ENCODE measurements around the gene RHOBTB1.

Gene RHOBTB1

DNA sequence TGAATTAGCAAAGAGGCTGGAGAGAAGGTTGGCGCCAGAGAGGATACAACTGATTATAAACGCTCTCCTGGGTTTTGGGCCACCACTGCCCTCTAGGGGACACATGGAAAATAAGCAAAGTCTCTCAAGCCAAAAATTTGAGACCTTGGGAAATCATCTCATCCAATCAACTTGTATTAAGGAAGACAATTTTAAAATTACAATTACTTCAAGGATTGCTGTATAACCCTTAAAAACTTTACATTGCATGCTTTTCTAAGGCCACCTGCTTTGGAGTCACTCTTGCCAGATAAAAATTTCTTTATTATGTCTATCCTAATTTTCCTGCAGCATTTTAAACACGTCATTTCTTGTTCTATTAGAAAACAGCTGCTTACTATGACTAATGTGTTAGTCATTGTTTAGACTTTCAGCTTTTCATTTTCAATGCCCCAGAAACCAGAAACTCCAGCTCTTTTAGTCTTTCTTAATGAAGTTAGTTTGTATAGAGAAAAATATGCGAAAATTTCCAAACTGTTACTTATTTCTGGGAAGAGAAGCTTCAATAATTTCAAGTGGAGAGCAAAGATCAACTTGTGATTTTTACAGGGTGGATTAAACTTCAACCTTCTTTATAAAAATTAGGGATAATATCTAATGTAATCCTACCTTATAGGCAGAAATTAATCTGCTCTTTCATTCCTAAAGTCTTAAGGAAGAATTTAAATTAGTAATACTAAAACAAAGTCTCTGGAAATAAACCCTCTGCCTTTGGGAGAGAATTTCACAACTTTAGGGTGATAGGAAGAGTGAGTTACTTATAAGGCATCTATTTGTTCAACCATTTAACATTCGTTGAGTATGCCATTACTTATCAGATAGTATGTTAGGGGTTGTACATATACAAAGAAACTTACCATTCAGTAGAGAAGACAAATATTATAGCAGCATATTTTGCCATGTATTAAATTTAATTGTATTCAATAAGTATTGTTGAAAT is 20.6 kb upstream of the RHOBTB1 start:
- no peak for DNase-seq

- no peak for DNase-seq
Observed at GRCh38 chr10:60963441-60964256, 19.7 kb upstream of the RHOBTB1 start.

DNA sequence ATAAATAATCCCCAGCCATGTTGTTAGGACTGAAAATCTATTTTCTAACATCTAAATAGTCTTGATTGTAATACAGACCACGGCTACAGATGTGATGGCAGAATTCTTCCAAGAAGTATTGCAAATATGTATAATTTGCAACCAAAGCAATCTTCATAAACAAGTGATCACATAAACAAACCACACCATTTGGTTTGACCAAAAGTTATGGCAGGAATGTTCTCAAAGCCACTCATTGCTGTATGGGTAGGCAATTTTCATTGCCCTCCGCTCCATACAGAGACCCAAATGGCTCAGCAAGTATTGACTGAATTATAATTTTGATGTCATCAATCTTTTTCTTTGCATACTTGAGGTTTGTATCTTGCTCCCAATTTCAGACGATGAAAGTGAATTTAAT is 19.0 kb upstream of the RHOBTB1 start:
- no peak for DNase-seq

GRCh38 chr10:60960913-60961312 is 16.9 kb upstream of the RHOBTB1 start:
- DNase-seq: no peak

GRCh38 chr10:60960031-60960430 is 16.0 kb upstream of the RHOBTB1 start:
- DNase-seq: no peak

DNA sequence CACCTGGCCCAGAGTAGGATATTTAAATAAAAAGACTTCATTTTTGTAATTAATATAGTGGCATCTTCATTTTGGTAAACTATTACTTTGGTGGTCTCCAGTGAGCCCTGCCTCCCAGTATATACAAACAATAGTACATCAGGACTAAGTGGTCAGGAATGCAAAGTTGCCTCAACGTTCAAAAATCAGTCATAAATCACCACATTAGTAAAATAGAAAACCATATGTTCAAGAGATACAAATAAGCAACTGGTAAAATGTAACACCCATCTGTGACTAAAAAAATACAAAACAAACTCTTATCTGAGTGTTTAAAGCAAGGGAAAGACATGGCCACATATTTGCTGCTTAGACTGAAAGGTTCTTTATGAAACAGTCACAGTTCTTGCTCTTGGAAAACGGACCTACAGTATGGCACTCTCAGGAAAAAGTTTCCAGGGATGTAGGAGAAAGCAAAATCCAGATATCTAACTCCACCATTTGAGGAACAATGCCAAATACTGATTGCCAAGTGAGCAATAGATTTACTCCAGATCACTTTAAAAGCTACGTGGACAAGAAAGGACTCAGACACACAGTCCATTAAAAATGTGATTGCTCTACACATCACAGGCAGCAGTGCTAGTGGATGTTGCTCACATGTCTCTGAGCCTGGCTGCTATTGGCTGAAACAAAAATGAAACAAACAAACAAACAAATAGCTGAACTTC is 15.1 kb upstream of the RHOBTB1 start:
- no peak for DNase-seq

DNA sequence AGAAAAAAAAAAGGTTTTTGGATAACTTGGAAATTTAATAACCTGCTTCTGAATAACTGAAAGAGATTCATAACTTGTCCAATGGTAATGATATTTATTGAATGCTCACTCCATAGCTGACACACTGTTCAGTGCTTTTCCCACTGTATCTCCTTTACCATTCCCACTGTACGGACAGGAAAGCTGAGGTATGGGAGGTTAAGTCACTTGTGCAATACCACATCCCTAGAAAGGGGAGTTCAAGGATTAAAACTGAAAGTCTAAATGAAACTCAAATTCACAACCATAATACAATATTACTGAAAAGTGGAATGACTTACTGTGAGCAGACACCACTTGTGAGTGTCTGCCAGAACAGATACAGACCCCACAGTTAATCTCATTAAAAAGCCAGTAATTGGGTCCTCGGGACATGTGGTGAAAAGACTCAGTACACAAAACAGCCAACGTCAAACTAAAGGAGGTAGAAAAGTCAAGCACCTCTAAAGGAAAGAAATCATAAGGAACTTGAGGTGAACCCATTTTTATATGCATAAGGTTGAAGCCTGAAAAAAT is 13.8 kb upstream of the RHOBTB1 start:
- no peak for DNase-seq

DNA sequence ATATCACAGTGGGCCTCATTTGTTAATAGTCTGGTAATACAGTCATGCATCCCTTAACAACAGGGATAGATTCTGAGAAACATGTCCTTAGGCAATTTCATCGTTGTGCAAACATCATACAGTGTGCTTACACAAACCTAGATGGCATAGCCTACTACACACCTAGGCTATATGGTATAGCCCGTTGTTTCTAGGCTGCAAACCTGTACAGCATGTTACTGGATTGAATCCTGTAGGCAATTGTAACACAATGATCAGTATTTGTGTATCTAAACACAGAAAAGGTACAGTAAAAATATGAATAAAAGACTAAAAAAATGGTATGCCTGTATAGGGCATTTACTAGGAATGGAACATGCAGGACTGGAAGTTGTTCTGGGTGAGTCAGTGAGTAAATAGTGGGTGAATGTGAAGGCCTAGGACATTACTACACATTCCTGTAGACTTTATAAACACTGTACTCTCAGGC is 12.0 kb upstream of the RHOBTB1 start:
- DNase-seq: no peak

DNA sequence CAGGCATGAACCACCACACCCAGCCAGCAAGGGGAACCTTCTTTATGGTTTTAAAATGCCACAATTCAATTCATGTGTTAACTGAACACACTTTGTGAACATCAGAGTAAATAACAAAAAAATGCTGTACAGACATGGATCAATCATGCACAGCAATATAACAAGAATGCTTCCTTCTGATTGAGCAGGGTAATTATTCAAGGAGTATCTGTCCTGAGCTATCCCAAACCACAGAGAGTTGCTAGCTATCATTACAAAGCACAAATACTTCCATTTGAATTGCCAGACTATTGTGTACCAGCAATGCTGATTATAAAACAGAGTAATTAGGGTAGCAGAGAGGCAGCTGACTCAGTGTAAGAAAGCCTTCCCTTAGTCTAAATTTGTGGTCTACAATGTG is 11.3 kb upstream of the RHOBTB1 start:
- no peak for DNase-seq

DNA sequence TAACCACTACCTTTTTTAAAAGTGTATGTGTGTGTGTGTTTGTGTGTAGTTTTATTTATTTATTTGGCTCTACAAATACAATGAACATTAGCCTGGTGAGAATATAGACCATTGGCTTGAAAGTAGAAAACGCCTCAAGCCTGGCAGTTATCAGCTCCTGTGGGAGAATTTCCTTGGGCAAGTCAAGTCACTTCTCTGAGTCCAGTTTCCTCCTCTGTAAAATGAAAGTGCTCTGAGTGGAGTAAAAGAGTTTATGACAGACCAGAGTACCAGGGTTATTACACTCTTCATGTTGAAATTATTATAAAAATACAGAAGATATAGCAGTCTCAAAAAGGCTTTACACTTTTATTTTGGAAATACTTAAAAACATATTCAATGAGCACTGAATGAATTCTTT is 10.1 kb upstream of the RHOBTB1 start:
- DNase-seq: no peak

DNA sequence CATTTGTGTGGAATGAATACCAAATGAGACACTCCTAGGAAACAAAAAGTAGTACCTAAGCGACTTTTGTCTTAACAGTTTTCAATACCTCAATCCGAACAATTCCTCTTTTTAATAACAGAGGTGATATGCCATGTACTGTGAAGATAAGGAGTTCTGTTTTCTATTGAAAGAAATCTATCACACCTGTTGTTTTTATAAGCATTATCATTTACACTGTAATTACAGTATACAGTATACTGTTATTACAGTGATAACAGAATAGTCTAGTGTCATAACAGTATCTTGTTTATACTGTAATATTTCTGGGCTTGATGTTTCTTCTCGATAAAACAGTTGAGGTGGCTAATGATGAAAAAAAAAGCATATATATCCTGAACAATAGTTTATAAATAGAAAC is 9.4 kb upstream of the RHOBTB1 start:
- DNase-seq: no peak

DNA sequence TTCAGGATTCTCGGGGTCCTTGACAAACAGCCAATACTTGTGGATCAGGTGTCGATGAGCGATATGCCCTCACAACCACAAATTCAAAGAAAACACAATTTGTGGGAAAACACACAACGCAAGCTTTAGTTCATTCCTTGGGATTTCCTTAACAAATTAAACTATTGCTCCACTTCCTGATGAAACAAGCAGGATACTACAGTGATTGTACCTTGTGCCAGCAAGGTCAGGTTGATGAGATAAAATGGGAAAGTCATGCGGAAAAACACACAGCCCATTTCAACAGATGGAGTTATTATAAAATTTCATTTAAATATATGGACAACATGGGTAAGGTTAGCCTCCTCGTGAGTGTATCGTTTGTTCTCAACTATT is 8.8 kb upstream of the RHOBTB1 start:
- no peak for DNase-seq

GRCh38 chr10:60952067-60952845 is 8.3 kb upstream of the RHOBTB1 start:
- no peak for DNase-seq

- DNase-seq: no peak
Observed at GRCh38 chr10:60951272-60951724, 7.3 kb upstream of the RHOBTB1 start.

DNA sequence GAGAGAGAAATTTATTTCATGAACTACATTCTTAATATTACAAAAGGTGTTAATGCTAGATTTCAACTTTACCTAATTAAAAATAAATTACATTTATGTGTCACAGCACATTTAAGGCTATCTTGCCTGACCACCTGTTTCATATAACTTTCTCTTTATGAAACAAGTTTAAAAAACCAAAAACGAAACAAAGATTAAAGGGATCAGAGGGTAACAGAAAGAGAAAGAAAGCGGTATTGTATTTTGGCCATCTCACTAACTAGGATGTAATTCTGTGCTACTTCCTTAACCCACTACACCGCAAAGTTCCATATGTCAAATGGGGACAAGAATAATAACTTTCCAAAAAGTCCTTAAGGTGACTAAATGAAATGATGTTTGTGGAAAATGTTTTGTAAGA is 6.3 kb upstream of the RHOBTB1 start:
- DNase-seq: no peak

DNA sequence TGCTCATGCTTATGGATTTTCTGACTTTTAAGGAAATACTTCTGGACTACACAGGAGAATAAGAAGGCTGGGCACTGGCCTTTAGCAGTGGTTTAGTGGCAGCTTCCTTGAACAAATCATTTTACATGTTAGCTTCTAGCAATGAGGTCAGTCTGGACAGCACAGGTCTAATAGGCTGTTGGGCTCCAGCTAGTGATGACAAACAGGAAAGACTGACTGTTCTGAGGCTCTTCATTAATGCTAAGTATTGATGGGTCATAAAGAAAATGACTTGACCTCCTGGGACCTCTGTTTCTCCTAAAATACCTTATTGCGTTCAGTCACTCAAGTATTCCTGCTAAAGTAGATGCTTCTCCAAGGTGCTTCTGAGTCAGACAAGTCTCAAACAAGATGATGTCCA is 4.9 kb upstream of the RHOBTB1 start:
- no peak for DNase-seq

DNA sequence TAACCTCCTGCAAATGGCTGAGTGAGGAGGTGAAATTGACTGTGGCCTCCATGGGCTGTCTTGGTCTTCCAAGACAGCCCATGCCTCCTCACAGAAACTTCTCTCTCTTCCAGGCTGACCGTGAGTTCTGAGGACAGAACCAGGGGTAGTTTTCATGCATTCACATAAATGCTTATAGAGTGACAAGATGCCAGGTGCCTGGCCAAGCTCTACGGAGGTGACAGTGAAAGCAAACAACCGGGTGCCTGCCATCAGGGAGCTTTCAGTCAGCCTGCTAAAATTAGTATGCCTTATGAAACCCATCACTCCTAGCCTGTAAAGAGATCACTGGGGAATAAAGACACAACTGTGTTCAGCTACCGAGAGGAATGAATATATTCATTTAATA is 919 bp upstream of the RHOBTB1 start:
- DNase-seq: no peak

DNA sequence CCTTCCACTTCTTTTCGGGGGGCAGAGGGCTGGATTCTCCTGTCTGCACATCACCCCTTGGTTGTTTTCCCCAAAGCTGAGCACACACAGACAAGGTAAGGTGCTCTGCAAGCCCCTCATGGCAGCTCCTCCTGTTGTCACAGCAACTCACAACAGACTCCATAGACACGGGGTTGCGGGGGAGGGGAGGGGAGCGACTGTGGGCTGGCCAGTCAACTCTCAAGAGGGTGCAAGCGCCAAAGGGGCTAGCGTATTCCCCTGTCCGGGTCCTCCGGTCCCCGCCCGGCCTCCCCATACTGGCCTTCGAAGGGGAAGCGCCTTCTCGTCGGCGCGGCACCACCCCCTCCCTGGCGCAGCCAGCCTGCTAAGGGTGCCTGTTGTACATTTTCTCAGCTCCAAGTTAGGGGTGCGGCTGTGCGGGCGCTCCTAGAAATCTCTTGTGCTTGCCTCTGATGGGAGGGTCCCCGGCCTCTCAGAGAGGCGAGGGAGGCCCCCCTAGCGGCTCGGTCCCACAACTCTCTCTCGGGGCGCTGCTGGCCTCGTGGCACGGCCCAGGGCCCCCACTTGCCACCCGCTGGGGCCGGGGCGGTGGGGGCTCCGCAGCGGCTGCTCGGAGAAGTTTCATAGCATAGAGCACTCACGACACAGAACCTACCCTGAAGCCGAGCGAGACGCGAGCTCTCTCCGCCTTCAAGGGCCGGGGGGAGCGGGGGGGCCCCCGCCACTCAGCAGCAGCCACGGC is 498 bp downstream of the RHOBTB1 start:
- no peak for DNase-seq

- DNase-seq: no peak
Observed at GRCh38 chr10:60942788-60943315, 1.1 kb downstream of the RHOBTB1 start.

DNA sequence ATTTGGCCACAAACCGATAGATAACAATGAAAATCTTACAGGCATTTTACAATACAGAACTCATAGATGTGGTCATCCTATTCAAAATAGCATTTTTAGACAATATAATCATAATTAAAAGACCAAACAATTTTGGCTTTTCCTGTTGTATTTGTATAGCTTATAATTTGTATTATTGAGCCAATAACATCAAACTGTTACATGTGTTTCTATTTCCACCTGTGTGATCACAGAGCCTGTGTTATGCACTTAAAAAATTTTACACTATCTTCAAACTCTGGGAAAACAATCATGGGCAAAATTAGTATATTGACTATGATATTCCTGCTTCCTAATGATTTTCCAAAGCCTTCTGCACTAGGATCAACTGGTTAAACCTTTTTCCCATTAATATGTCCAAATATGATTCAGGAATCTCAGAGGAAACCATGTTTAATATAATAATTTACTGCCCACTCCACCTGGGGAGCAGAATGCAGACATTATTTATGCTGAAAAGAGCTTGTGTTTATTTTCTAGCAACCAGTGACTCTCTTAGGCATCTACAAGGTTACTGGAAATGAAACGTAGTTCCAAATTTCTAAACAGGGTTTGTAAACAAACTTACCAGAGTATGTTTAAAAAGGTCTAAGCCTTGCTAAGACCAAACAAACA is 1.7 kb downstream of the RHOBTB1 start:
- no peak for DNase-seq
